ENCODE measurements around the gene SOCS3.

GRCh38 chr17:78397681-78398101, 37.8 kb upstream of the SOCS3 start:
- TF ChIP-seq POLR2AphosphoS5 (IDR thresholded peaks at IDR 0.05; ENCODE audit: low read depth, low read length): no peak
- no peak for TF ChIP-seq REST (IDR thresholded peaks at IDR 0.05; ENCODE audit: insufficient read depth in 1 of 2, low read depth in 2 of 2, low read length in 2 of 2)
- no peak for TF ChIP-seq SIN3A (IDR thresholded peaks at IDR 0.05; ENCODE audit: borderline replicate concordance, insufficient read depth, low read length)
- TF ChIP-seq TAF1 (IDR thresholded peaks at IDR 0.05; ENCODE audit: borderline replicate concordance, insufficient read depth, low read length): no peak

Data from PFSK-1 (cell line).